HFFc6 (cell line): ENCODE results near the gene SEMA3D. TPM values are rescaled to one million over a fixed set of nuclear protein-coding genes. Genes with fewer than 3 reads are reported as not detected.

ENCODE experiments used
- DNase-seq: peaks from one replicate; pipeline ENCODE4 v3.0.0-alpha.2; 2018
- H3K27ac Mint-ChIP-seq: 2 replicates; pipeline ENCODE4 v1.8.0; 2020; ENCODE audit warnings: mild to moderate bottlenecking, mixed read lengths
- H3K27me3 Mint-ChIP-seq: 2 replicates; pipeline ENCODE4 v1.8.0; 2021; ENCODE audit warnings: mild to moderate bottlenecking, moderate library complexity, mixed read lengths; ENCODE audit not compliant: insufficient read depth
- H3K36me3 Mint-ChIP-seq: 2 replicates; pipeline ENCODE4 v1.8.0; 2021; ENCODE audit warnings: low read depth, mixed read lengths
- H3K4me1 Mint-ChIP-seq: 2 replicates; pipeline ENCODE4 v1.8.0; 2020; ENCODE audit warnings: low read depth, mixed read lengths
- H3K4me3 Mint-ChIP-seq: 2 replicates; pipeline ENCODE4 v1.8.0; 2020; ENCODE audit warnings: mild to moderate bottlenecking, moderate library complexity, mixed read lengths
- H3K9me3 Mint-ChIP-seq: 2 replicates; pipeline ENCODE4 v1.8.0; 2020; ENCODE audit warnings: mild to moderate bottlenecking, mixed read lengths
- total RNA-seq, 6 experiments: library from RNA; stranded (reverse); fragmentation: NEBNext Ultra II Directional; extraction: Animal tissue kit (Norgen Biotek cat#: 25700); gene quantifications; 2 replicates in 1 of 6; 3 replicates in 5 of 6; pipeline ENCODE4 v1.2.3, GENCODE V29; 2021
- TF ChIP-seq, protein P1 (sequence below): fragments of 200-600 bp; sonication (generic); IDR thresholded peaks from 2 replicates; pipeline ENCODE4 v1.5.0; 2021; ENCODE audit warnings: antibody characterized with exemption, mild to moderate bottlenecking

The SEMA3D gene
- total RNA-seq, 6 experiments from 2014 or later: 16.5 to 23.7 (median 22.4) TPM

DNA sequence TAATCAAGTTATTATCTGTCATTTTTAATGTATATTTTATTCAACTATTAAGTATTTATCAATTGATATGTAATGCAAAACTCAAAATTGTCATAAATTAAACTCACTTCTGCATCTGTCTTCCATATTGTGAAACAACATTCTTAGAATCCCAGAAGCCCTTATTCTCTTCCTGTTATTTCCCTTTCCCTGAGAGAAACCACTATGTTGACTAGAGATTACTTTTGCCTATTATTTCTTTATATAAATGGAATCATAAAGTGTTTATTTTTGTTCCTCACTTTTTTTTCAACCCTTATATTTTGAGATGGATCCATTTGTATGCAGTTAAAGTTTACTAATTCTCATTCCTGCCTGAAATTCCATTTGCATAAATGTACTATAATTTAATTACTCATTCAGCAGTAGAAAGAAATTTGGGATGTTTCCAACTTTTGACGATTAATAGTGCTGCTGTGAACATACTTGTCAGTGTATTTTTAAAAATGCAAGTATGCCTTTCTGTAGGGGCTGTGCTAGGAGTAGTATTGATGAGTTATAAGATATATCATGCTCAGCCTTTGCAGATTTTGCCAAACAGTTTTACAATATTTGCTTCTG is 211.2 kb downstream of the SEMA3D start:
- Mint-ChIP-seq H3K4me1 (peaks cover 10% of the 10 kb centered on the region), H3K27me3 (no peaks in the 10 kb centered on the region; the same call in 1 of the 2 replicates), H3K9me3 (no peaks in the 10 kb centered on the region), H3K27ac (no peak overlapping the region), H3K36me3 (no peaks in the 10 kb centered on the region), H3K4me3 (no peak overlapping the region)
- DNase-seq: peak; percentile 7
- TF ChIP-seq, protein P1, sequence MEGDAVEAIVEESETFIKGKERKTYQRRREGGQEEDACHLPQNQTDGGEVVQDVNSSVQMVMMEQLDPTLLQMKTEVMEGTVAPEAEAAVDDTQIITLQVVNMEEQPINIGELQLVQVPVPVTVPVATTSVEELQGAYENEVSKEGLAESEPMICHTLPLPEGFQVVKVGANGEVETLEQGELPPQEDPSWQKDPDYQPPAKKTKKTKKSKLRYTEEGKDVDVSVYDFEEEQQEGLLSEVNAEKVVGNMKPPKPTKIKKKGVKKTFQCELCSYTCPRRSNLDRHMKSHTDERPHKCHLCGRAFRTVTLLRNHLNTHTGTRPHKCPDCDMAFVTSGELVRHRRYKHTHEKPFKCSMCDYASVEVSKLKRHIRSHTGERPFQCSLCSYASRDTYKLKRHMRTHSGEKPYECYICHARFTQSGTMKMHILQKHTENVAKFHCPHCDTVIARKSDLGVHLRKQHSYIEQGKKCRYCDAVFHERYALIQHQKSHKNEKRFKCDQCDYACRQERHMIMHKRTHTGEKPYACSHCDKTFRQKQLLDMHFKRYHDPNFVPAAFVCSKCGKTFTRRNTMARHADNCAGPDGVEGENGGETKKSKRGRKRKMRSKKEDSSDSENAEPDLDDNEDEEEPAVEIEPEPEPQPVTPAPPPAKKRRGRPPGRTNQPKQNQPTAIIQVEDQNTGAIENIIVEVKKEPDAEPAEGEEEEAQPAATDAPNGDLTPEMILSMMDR: no peak

DNA sequence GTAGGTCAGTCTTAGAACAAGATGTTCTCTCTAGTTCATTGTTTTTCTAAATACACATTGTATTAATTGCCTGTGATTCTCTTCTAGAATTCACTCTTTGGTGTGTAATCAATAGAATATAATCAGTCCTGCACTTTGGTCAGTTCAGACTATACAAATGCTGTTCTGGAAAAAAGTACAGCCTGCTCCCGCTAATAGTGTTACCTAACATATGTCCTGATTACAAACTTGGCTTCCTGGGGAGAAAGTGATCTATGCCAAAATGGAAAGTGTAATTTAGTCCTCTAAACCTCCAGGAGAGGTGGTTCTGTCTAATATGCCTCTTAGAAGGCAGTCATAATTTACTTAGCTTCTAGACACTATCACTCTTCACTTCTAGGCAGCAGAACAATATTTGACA is 215.5 kb downstream of the SEMA3D start:
- Mint-ChIP-seq H3K4me3 (no peak overlapping the region), H3K9me3 (no peaks in the 10 kb centered on the region), H3K27ac (no peak overlapping the region), H3K36me3 (no peaks in the 10 kb centered on the region), H3K4me1 (peaks cover 9% of the 10 kb centered on the region), H3K27me3 (no peaks in the 10 kb centered on the region)
- no peak for DNase-seq
- TF ChIP-seq, protein P1: no peak

DNA sequence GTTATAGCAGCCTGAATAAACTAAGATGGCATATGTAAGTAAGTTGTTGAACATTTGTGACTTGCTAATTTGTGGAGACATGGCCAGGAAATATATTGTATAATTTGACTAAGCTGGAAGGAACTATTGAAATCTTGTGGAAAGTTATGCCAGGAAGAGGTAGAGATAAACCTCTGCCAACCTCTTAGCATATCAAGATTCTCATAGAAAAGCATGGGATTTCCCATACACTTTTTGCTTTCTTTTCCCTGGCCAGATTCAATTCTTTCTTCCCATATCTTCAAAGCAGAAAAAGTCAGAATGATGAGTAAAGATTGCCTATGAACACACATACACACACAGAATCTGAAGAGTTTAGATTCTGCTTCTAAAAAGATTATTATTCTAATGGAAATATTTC is 216.2 kb downstream of the SEMA3D start:
- TF ChIP-seq, protein P1: no peak
- H3K4me3 Mint-ChIP-seq: no peak overlapping the region
- H3K4me1 Mint-ChIP-seq: peaks cover 3% of the 10 kb centered on the region
- H3K9me3 Mint-ChIP-seq: no peaks in the 10 kb centered on the region
- no peak for DNase-seq
- no peak overlapping the region for H3K27ac Mint-ChIP-seq
- H3K27me3 Mint-ChIP-seq: no peaks in the 10 kb centered on the region
- H3K36me3 Mint-ChIP-seq: no peaks in the 10 kb centered on the region

GRCh38 chr7:84953234-84953633 is 233.6 kb downstream of the SEMA3D start:
- DNase-seq: no peak
- H3K27me3 Mint-ChIP-seq: no peaks in the 10 kb centered on the region; the same call in 1 of the 2 replicates
- H3K4me1 Mint-ChIP-seq: peaks cover 27% of the 10 kb centered on the region
- H3K9me3 Mint-ChIP-seq: peaks cover 14% of the 10 kb centered on the region; the same call in 1 of the 2 replicates
- no peak overlapping the region for H3K4me3 Mint-ChIP-seq
- TF ChIP-seq, protein P1: no peak
- peaks cover 8% of the 10 kb centered on the region for H3K36me3 Mint-ChIP-seq
- no peak overlapping the region for H3K27ac Mint-ChIP-seq

DNA sequence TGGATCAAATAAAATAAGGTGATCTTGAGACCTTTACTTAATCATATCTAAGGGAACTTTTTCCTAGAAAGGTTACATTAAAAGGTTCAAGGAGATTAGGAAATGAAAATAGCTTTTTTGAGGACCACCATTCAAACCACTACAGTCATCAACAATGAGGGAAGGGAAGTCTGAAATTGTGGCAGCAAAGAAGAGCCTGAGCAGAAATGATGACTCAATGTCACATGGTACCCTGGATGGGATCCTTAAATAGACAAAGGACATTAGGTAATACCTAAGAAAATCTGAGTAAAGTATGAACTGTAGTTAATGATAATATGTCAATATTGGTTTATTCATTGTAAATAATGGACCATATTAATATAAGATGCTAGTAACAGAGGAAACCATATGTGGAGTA is 236.0 kb downstream of the SEMA3D start:
- TF ChIP-seq, protein P1: no peak
- peaks cover 8% of the 10 kb centered on the region for H3K36me3 Mint-ChIP-seq
- no peak overlapping the region for H3K4me3 Mint-ChIP-seq
- peaks cover 27% of the 10 kb centered on the region for H3K4me1 Mint-ChIP-seq
- H3K27me3 Mint-ChIP-seq: no peaks in the 10 kb centered on the region; the same call in 1 of the 2 replicates
- no peak for DNase-seq
- H3K9me3 Mint-ChIP-seq: 0 out of 2 replicates have a peak, but pooled peaks cover 8% of the 10 kb centered on the region
- no peak overlapping the region for H3K27ac Mint-ChIP-seq
